Mesenchymal stem cell (in vitro differentiated cells and primary cell): ENCODE measurements around the gene IL1R1.
A peak's percentile ranks its signal among the peaks of the same experiment; 100 is the strongest.

Source experiments
- DNase-seq: peaks from one replicate; pipeline ENCODE4 v3.0.0-alpha.2; 2013
- H2AFZ ChIP-seq: one replicate; pipeline ENCODE4 v1.6.1; 2013; ENCODE audit warnings: low read depth, mild to moderate bottlenecking, control low read depth, inconsistent platforms, low read length, moderate library complexity
- H2AK5ac ChIP-seq: 2 replicates; pipeline ENCODE4 v1.6.1; 2013; ENCODE audit warnings: low read length, moderate library complexity, mild to moderate bottlenecking, inconsistent platforms; ENCODE audit not compliant: severe bottlenecking
- H2BK120ac ChIP-seq: one replicate; pipeline ENCODE4 v1.6.1; 2013; ENCODE audit warnings: low read depth, mild to moderate bottlenecking, inconsistent platforms, low read length, moderate library complexity
- H2BK12ac ChIP-seq, 2 experiments: one replicate each; pipeline ENCODE4 v1.6.1; 2013; ENCODE audit warnings: inconsistent platforms in 2 of 2, low read length in 2 of 2, mild to moderate bottlenecking in 2 of 2, moderate library complexity in 2 of 2, control low read depth in 1 of 2
- H2BK15ac ChIP-seq: one replicate; pipeline ENCODE4 v1.6.1; 2013; ENCODE audit warnings: mild to moderate bottlenecking, low read depth, inconsistent platforms; ENCODE audit not compliant: poor library complexity, severe bottlenecking
- H2BK5ac ChIP-seq: 2 replicates; pipeline ENCODE4 v1.6.1; 2013; ENCODE audit warnings: low read depth, mild to moderate bottlenecking, low read length, control low read depth, inconsistent platforms; ENCODE audit not compliant: poor library complexity, severe bottlenecking
- H3K14ac ChIP-seq, 2 experiments: one replicate each; pipeline ENCODE4 v1.6.1; 2013; ENCODE audit warnings: inconsistent platforms in 2 of 2, low read length in 2 of 2, control low read depth in 1 of 2, mild to moderate bottlenecking in 1 of 2, moderate library complexity in 1 of 2
- H3K18ac ChIP-seq, 2 experiments: one replicate each; pipeline ENCODE4 v1.6.1; 2013; ENCODE audit warnings: inconsistent platforms in 2 of 2, low read length in 2 of 2, control low read depth in 1 of 2, low read depth in 1 of 2, mild to moderate bottlenecking in 1 of 2
- H3K23ac ChIP-seq, 2 experiments: one replicate each; pipeline ENCODE4 v1.6.1; 2013; ENCODE audit warnings: inconsistent platforms in 2 of 2, low read length in 2 of 2, mild to moderate bottlenecking in 2 of 2, moderate library complexity in 2 of 2, control low read depth in 1 of 2
- H3K27ac ChIP-seq: 2 replicates; pipeline ENCODE4 v1.5.1; 2013; ENCODE audit warnings: mild to moderate bottlenecking, moderate library complexity, low read length, control low read depth, inconsistent platforms; ENCODE audit not compliant: poor library complexity, severe bottlenecking
- H3K27me3 ChIP-seq, 2 experiments: 2 replicates each; pipeline versions ENCODE4 v1.6.1 to v1.7.0; 2013; ENCODE audit warnings: low read length in 2 of 2, mild to moderate bottlenecking in 2 of 2, moderate library complexity in 2 of 2, control low read depth in 1 of 2, inconsistent platforms in 1 of 2; ENCODE audit not compliant: control insufficient read depth in 1 of 2, insufficient read depth in 1 of 2
- H3K36me3 ChIP-seq, 2 experiments: 2 replicates each; pipeline versions ENCODE4 v1.6.1 to v1.7.0; 2013; ENCODE audit warnings: low read length in 2 of 2, control low read depth in 1 of 2, inconsistent platforms in 1 of 2, low read depth in 1 of 2, mild to moderate bottlenecking in 1 of 2; ENCODE audit not compliant: insufficient read depth in 2 of 2, control insufficient read depth in 1 of 2
- H3K4ac ChIP-seq, 2 experiments: one replicate each; pipeline ENCODE4 v1.6.1; 2013; ENCODE audit warnings: inconsistent platforms in 2 of 2, low read length in 2 of 2, mild to moderate bottlenecking in 2 of 2, moderate library complexity in 2 of 2, control low read depth in 1 of 2, low read depth in 1 of 2
- H3K4me1 ChIP-seq: 2 replicates; pipeline ENCODE4 v1.6.1; 2013; ENCODE audit warnings: low read depth, low read length, control low read depth; ENCODE audit not compliant: control insufficient read depth, insufficient read depth
- H3K4me2 ChIP-seq: 2 replicates; pipeline ENCODE4 v1.6.1; 2013; ENCODE audit warnings: low read length, mild to moderate bottlenecking, inconsistent platforms; ENCODE audit not compliant: poor library complexity, severe bottlenecking
- H3K4me3 ChIP-seq, 2 experiments: 2 replicates each; pipeline versions ENCODE4 v1.5.1 to v1.7.0; 2013; ENCODE audit warnings: low read length in 2 of 2, mild to moderate bottlenecking in 2 of 2, control low read depth in 1 of 2, low read depth in 1 of 2; ENCODE audit not compliant: insufficient read depth in 1 of 2
- H3K79me1 ChIP-seq: replicated peaks from 2 replicates; pipeline ENCODE4 v1.6.1; 2013; ENCODE audit warnings: mild to moderate bottlenecking, control low read depth, low read length, inconsistent platforms; ENCODE audit not compliant: poor library complexity, severe bottlenecking
- H3K9ac ChIP-seq: 2 replicates; pipeline ENCODE4 v1.7.0; 2013; ENCODE audit warnings: mild to moderate bottlenecking, low read length, moderate library complexity
- H3K9me3 ChIP-seq: 2 replicates; pipeline ENCODE4 v1.7.0; 2013; ENCODE audit warnings: mild to moderate bottlenecking, low read length; ENCODE audit not compliant: control insufficient read depth
- H4K8ac ChIP-seq: one replicate; pipeline ENCODE4 v1.6.1; 2013; ENCODE audit warnings: inconsistent platforms, mild to moderate bottlenecking, low read length, moderate library complexity
- H4K91ac ChIP-seq: one replicate; pipeline ENCODE4 v1.6.1; 2013; ENCODE audit warnings: mild to moderate bottlenecking, low read length, inconsistent platforms
- WGBS: methylation state at CpG from one replicate; pipeline ENCODE4 v1.1.7; 2013; ENCODE audit warnings: mixed read lengths; 5-methylcytosine and 5-hydroxymethylcytosine counted together

Gene IL1R1

DNA sequence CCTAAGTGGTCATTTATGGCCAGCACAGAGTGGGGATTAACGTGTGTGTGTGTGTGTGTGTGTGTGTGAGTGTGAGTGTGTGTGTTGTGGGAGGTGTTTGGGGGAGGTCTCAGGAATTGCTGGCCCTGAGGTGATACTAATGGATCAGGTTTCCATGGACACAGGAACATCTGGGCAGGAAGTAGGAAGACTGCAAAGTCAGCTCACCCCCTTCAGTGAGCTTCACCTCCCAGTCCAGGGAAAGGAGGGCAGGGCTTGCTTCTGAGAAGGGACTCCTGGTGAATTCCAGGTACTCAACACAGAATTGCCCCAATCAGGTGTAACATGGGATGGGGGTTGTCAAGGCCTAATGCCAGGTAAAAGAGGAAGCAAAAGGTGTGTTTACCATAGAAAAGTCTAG, 30.3 kb upstream of the IL1R1 start:
- Histone ChIP-seq H2BK120ac (peak overlapping the region; percentile 52), H3K4me2 (no peak overlapping the region), H3K9me3 (no peaks in the 10 kb centered on the region), H3K14ac (no peak overlapping the region), H4K8ac (peak overlapping the region; percentile 27), H3K27ac (no peak overlapping the region), H3K23ac (no peak overlapping the region), H3K27me3 (no peaks in the 10 kb centered on the region), H3K36me3 (peaks cover 0 to 53% of the 10 kb centered on the region in 2 experiments), H3K4me1 (peaks cover 27% of the 10 kb centered on the region), H2BK15ac (no peak overlapping the region), H2AFZ (no peak overlapping the region), H3K79me1 (no peaks in the 10 kb centered on the region), H3K4me3 (no peak overlapping the region), H4K91ac (peak overlapping the region; percentile 47), H3K4ac (peak overlapping the region in 1 of 2 experiments; percentile 60), H2BK5ac (no peak overlapping the region), H3K9ac (no peak overlapping the region), H3K18ac (peak overlapping the region; percentile 13 to 37), H2AK5ac (peak overlapping the region; percentile 49), H2BK12ac (peak overlapping the region; percentile 29 to 33)
- 76% methylated on average over 1 of the region's 1 CpG for WGBS
- DNase-seq: no peak

DNA sequence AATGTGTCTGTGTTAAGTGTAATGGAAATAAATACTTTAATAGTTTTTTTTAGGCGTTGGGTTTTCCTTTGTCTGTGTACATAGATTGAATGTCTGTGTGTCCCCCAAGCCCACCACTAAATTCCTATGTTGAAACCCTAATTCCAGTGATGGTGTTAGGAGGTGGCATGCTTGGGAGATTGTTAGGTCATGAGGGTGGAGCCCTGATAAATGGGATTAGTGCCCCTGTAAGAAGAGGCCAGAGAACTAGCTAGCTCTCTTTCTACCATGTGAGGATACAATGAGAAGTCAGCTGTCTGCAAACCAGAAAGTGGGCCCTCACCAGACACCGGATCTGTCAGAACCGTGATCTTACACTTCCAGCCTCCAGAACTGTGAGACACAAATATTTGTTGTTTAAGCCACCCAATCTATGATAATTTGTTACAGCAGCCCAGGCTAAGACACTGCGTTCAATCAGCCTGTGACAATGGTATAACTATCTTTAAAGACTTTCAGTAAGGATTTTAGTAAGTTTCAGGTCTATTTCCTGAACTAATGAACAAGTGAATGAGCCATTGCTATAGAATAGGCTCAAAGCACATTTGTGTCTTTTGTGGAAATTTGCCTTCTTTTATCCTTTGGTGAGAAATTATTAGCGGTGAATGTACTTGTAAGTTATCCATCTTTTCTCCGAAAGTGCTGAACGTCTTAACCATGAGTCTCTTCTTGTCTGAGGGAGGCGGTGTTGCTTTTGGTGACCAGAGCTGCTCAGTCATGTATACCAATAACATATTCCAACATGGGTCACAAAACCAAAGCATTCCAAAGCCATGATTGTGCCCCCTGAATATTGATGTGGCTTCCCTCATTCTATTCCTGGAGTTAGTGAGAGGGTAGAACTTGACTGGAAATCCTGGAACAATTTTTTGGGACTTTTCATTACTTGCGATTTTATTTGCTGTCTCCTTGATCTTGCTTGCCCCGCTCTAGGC, 29.6 kb upstream of the IL1R1 start:
- Histone ChIP-seq H2BK15ac (no peak overlapping the region), H3K4ac (peak overlapping the region in 1 of 2 experiments; percentile 55), H2BK12ac (peak overlapping the region; percentile 12 to 45), H3K14ac (peak overlapping the region in 1 of 2 experiments; percentile 53), H3K4me2 (no peak overlapping the region), H3K23ac (no peak overlapping the region), H2BK120ac (no peak overlapping the region), H3K79me1 (no peaks in the 10 kb centered on the region), H4K8ac (no peak overlapping the region), H3K27ac (peak overlapping the region; percentile 74), H3K4me3 (no peak overlapping the region), H2AK5ac (peak overlapping the region; percentile 47), H3K9me3 (no peaks in the 10 kb centered on the region), H3K36me3 (peaks cover 0 to 53% of the 10 kb centered on the region in 2 experiments), H3K27me3 (no peaks in the 10 kb centered on the region), H2BK5ac (peak overlapping the region; percentile 14), H3K4me1 (peaks cover 29% of the 10 kb centered on the region), H3K18ac (peak overlapping the region; percentile 38 to 61), H4K91ac (no peak overlapping the region), H3K9ac (no peak overlapping the region), H2AFZ (no peak overlapping the region)
- DNase-seq: no peak
- 92% methylated on average over 10 of the region's 10 CpGs for WGBS

DNA sequence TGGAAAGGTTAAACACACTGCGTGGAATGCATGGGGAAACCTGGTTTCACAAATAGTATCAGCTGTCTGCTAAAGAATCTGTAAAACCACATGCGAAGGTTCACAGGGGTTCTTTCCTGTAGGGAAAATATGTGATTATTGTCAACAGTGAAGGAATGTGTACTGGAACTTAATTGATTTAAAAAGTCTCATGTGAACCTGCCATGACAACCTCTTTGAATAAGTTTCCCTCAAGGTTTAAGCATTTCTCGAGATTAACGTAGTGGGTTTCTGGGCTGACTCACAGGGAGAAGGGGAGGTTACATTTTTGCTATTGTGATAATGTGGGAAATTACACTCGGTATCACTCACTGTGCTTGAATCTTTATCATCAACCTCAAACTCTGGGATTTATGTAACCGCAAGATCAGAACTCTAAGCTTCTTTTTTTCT, 28.2 kb upstream of the IL1R1 start:
- no peak overlapping the region for H3K18ac ChIP-seq
- no peaks in the 10 kb centered on the region for H3K27me3 ChIP-seq
- no peak overlapping the region for H2BK5ac ChIP-seq
- no peak overlapping the region for H2AK5ac ChIP-seq
- no peak overlapping the region for H3K4ac ChIP-seq
- H2BK15ac ChIP-seq: no peak overlapping the region
- no peak overlapping the region for H2BK12ac ChIP-seq
- H4K8ac ChIP-seq: no peak overlapping the region
- no peak overlapping the region for H2AFZ ChIP-seq
- no peak overlapping the region for H2BK120ac ChIP-seq
- no peaks in the 10 kb centered on the region for H3K9me3 ChIP-seq
- peak; percentile 83 for DNase-seq
- no peak overlapping the region for H3K9ac ChIP-seq
- H3K14ac ChIP-seq: no peak overlapping the region
- no peaks in the 10 kb centered on the region for H3K79me1 ChIP-seq
- peaks cover 0 to 49% of the 10 kb centered on the region in 2 experiments for H3K36me3 ChIP-seq
- H3K4me3 ChIP-seq: no peak overlapping the region
- WGBS: 81% methylated on average over 2 of the region's 6 CpGs
- H4K91ac ChIP-seq: no peak overlapping the region
- peak overlapping the region; percentile 90 for H3K27ac ChIP-seq
- H3K23ac ChIP-seq: no peak overlapping the region
- no peak overlapping the region for H3K4me2 ChIP-seq
- peaks cover 28% of the 10 kb centered on the region for H3K4me1 ChIP-seq

DNA sequence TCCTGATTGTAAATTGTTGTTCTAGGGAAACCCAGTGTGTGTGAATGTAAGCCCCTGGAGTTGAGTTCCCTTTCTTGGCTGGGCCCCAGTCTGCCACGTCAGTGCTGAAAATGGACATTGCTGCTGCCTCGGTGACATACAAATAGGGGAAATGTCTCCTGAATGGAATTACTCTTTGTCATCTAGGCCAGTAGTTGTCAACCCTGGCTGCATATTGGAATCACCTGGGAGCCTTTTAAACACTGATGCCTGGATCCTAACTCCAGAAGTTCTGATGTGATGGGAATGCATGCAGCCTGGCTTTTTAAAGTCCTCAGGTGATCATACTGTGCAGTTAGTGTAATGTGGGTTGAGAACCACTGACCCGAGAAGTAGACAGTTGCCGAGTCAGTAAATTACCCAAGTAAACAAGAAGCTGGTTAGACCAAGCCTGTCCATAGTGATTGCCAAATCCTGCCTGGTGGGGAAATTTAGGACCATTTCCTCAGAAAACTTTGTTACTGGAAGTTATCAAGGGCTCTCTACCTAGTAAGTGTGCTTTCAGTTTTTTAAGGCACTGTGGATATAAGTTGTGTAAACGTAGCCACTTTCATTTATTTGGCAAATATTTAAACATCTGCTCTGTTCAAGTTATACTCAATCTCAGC, 27.6 kb upstream of the IL1R1 start:
- H3K9ac ChIP-seq: no peak overlapping the region
- no peak overlapping the region for H3K4me3 ChIP-seq
- H2AFZ ChIP-seq: no peak overlapping the region
- peak overlapping the region; percentile 77 for H4K91ac ChIP-seq
- peak overlapping the region; percentile 90 for H3K27ac ChIP-seq
- peak overlapping the region; percentile 70 for H4K8ac ChIP-seq
- peak overlapping the region in 1 of 2 experiments; percentile 86 for H2BK12ac ChIP-seq
- H3K36me3 ChIP-seq: peaks cover 0 to 44% of the 10 kb centered on the region in 2 experiments
- H3K79me1 ChIP-seq: no peaks in the 10 kb centered on the region
- H2BK120ac ChIP-seq: no peak overlapping the region
- peak; percentile 62 for DNase-seq
- peak overlapping the region; percentile 10 for H2BK5ac ChIP-seq
- WGBS: 88% methylated on average over 4 of the region's 5 CpGs
- no peak overlapping the region for H3K23ac ChIP-seq
- no peaks in the 10 kb centered on the region for H3K9me3 ChIP-seq
- H3K4ac ChIP-seq: peak overlapping the region; percentile 30 to 80
- peaks cover 27% of the 10 kb centered on the region for H3K4me1 ChIP-seq
- no peak overlapping the region for H3K14ac ChIP-seq
- peak overlapping the region; percentile 7 to 84 for H3K18ac ChIP-seq
- no peak overlapping the region for H2BK15ac ChIP-seq
- peak overlapping the region; percentile 2 for H3K4me2 ChIP-seq
- peak overlapping the region; percentile 73 for H2AK5ac ChIP-seq
- no peaks in the 10 kb centered on the region for H3K27me3 ChIP-seq
